Nephron (organoid): ENCODE results near the gene GLI3.

Source experiments
- H3K27ac Mint-ChIP-seq, 3 experiments: 2 replicates each; pipeline ENCODE4 v1.8.0; 2020; ENCODE audit warnings: mixed read lengths in 3 of 3, mild to moderate bottlenecking in 2 of 3, moderate library complexity in 1 of 3
- H3K27me3 Mint-ChIP-seq: 2 replicates; pipeline ENCODE4 v1.8.0; 2021; ENCODE audit warnings: low read depth, mild to moderate bottlenecking, moderate library complexity, mixed read lengths
- H3K36me3 Mint-ChIP-seq: 2 replicates; pipeline ENCODE4 v1.8.0; 2020; ENCODE audit warnings: low read depth, mixed read lengths
- H3K4me1 Mint-ChIP-seq: 2 replicates; pipeline ENCODE4 v1.8.0; 2020; ENCODE audit warnings: mixed read lengths
- H3K4me3 Mint-ChIP-seq, 3 experiments: 2 replicates each; pipeline ENCODE4 v1.8.0; 2020; ENCODE audit warnings: mild to moderate bottlenecking in 3 of 3, mixed read lengths in 3 of 3, moderate library complexity in 2 of 3
- H3K9me3 Mint-ChIP-seq: 2 replicates; pipeline ENCODE4 v1.8.0; 2020; ENCODE audit warnings: mixed read lengths
- TF ChIP-seq, protein P1 (sequence below), 3 experiments: fragments of 200-600 bp; sonication (generic); IDR thresholded peaks; one replicate each; pipeline ENCODE4 v1.5.0; 2021; ENCODE audit warnings: antibody characterized with exemption in 3 of 3; ENCODE audit not compliant: unreplicated experiment in 3 of 3

Gene GLI3

DNA sequence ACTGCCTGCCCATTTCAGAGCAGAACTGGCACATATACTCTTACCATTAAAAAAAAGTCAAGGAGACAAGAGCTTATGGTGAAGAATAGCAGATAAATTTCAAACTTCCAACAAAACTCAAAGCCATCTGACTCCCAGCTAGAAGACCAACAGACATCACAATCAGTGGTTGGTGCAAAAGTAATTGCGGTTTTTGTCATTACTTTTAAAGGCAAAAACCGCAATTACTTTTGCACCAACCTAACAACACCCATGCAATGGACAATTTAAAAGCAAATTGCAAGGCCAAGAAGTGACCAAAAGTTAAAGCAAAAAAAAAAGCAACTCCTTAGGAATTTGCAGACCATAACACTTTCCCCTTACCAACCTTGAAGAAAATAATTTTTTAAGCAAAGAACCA lies 18.8 kb downstream of the GLI3 start:
- Mint-ChIP-seq H3K9me3 (no peaks in the 10 kb centered on the region), H3K4me3 (no peak overlapping the region)

DNA sequence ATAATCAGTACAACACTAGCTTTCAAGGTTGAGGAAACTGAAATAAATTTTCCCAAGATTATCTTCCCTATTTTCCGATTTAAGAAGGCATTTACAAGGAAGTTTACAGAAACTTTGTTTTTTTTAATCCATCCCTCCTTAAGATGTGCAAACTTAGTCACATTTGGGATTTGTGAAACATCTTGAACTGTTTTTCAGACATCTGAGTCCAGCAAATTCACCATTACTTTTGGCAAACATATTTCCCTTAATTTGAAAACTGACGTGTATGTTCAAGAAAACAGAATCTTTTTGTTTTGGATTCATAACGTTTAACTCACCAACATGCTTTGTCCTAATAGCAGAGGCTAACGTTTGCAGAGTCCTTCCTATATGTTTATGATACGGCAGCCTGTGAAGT lies 19.5 kb downstream of the GLI3 start:
- Mint-ChIP-seq H3K27me3 (no peaks in the 10 kb centered on the region), H3K27ac (peak overlapping the region in 1 of 3 experiments; percentile 9), H3K4me3 (no peak overlapping the region), H3K36me3 (peaks cover 55% of the 10 kb centered on the region), H3K9me3 (no peaks in the 10 kb centered on the region), H3K4me1 (peaks cover 50% of the 10 kb centered on the region)
- TF ChIP-seq, protein P1, sequence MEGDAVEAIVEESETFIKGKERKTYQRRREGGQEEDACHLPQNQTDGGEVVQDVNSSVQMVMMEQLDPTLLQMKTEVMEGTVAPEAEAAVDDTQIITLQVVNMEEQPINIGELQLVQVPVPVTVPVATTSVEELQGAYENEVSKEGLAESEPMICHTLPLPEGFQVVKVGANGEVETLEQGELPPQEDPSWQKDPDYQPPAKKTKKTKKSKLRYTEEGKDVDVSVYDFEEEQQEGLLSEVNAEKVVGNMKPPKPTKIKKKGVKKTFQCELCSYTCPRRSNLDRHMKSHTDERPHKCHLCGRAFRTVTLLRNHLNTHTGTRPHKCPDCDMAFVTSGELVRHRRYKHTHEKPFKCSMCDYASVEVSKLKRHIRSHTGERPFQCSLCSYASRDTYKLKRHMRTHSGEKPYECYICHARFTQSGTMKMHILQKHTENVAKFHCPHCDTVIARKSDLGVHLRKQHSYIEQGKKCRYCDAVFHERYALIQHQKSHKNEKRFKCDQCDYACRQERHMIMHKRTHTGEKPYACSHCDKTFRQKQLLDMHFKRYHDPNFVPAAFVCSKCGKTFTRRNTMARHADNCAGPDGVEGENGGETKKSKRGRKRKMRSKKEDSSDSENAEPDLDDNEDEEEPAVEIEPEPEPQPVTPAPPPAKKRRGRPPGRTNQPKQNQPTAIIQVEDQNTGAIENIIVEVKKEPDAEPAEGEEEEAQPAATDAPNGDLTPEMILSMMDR (IDR thresholded peaks at IDR 0.05; ENCODE audit: unreplicated experiment in 3 of 3), result no peak

More for the DNA sequence above, 18.8 kb downstream of the GLI3 start:
- Mint-ChIP-seq H3K27me3 (no peaks in the 10 kb centered on the region), H3K27ac (peak overlapping the region in 2 of 3 experiments; percentile 20 to 40), H3K4me1 (peaks cover 57% of the 10 kb centered on the region), H3K36me3 (peaks cover 51% of the 10 kb centered on the region)
- TF ChIP-seq, protein P1 (IDR thresholded peaks at IDR 0.05; ENCODE audit: unreplicated experiment in 3 of 3), result no peak

DNA sequence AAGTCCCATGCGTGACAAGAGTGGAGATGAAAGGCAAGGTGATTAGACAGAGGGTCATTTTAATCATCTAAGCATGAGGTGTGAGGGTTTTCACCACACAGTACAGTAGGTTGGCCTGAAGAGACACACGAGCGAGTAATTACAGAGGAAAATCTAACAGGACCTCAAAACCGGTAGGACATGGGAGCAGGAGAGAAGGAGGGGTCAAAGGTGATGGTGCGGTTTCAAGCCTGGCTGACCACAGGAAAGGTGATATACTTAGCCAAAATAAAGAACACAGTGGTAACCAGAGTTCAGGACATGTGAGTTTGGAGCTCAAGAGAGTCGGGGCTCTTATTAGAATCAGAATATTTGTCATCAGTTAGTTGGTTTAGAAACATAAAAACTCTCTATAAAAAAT lies 20.0 kb downstream of the GLI3 start:
- Mint-ChIP-seq H3K4me1 (peaks cover 47% of the 10 kb centered on the region), H3K9me3 (no peaks in the 10 kb centered on the region), H3K27me3 (no peaks in the 10 kb centered on the region), H3K27ac (peak overlapping the region in 1 of 3 experiments; percentile 6), H3K4me3 (no peak overlapping the region), H3K36me3 (peaks cover 56% of the 10 kb centered on the region)
- TF ChIP-seq, protein P1 (IDR thresholded peaks at IDR 0.05; ENCODE audit: unreplicated experiment in 3 of 3), result no peak

DNA sequence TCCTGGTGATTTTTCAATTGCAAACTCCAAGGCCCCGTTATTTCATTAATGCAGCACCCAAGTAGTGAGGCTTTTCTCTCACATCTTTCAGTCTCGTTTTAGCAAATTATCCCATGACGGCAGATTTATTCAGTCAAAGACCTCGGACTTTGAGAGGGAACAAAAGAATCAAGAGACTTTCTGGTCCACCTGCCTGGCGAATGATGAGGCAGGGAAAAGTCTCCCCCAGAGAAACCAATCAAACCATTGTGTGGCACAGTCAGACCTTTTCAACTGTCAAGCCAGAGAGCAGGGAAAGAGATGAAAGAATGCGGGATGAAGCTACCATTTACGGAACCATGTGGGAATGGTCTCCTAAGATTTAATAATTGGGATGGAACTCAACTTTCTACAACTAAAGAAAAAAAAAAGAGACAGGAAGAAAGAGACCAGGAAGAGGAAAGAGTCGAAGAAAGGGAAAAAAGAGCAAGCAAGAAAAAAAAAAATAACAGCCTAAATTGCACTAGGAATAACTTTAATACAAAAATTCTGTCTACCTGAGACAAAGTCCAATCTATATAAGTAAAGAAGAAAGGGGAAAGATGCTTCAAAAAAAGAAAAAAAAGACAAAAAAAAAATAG lies 22.8 kb downstream of the GLI3 start:
- H3K27me3 Mint-ChIP-seq, result no peaks in the 10 kb centered on the region
- H3K27ac Mint-ChIP-seq, result no peak overlapping the region
- H3K36me3 Mint-ChIP-seq, result peaks cover 55% of the 10 kb centered on the region
- H3K9me3 Mint-ChIP-seq, result no peaks in the 10 kb centered on the region
- TF ChIP-seq, protein P1 (IDR thresholded peaks at IDR 0.05; ENCODE audit: unreplicated experiment in 3 of 3), result no peak
- H3K4me1 Mint-ChIP-seq, result peaks cover 38% of the 10 kb centered on the region
- no peak overlapping the region for H3K4me3 Mint-ChIP-seq

DNA sequence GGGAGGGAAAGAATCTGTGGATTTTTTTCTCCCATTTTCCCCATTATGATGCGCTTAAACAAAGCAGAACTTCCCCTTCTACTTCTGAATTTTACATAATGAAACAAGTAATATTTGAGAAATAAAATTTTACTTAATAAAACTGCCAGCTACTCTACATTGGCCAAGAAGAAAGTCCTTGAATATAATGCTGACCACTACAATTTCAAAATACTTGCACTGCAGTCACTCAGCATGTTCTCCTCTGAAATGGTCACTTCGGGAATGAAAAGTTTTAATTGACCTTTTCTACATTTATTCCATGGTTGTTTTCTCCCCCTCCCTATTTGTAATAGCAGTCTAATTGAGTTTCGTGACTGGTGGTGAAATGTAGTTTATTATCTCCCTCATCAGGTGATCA lies 23.9 kb downstream of the GLI3 start:
- Mint-ChIP-seq H3K36me3 (peaks cover 49% of the 10 kb centered on the region), H3K27ac (no peak overlapping the region), H3K9me3 (no peaks in the 10 kb centered on the region), H3K4me3 (no peak overlapping the region), H3K4me1 (peaks cover 27% of the 10 kb centered on the region), H3K27me3 (no peaks in the 10 kb centered on the region)
- TF ChIP-seq, protein P1 (IDR thresholded peaks at IDR 0.05; ENCODE audit: unreplicated experiment in 3 of 3), result no peak

DNA sequence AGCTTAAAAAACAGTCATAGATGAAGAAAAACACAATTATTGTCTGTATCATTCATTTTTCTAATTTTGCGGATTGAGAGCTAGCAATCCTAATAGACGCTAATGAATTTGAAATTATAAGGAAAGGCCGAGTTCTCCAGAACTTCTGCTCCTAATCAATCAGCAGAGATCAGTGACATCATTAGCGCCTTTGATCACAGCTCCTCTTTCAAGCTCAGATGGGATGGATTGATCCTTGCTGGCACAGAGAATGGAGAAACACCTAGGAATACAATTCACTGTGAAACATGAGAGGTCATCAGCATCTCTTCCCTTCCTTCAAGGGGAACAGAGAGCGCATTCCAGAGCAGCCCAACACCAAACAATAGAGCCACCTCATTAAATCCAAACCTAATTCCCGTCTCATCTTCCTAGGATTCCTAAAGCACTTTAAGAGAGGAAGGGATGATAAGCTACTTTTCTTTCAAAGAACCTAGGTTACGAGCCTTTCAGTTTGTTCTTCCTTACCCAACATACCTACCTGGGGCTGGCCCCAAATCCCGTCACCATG lies 24.4 kb downstream of the GLI3 start:
- H3K27ac Mint-ChIP-seq, result no peak overlapping the region
- H3K4me3 Mint-ChIP-seq, result no peak overlapping the region
- no peaks in the 10 kb centered on the region for H3K9me3 Mint-ChIP-seq
- H3K27me3 Mint-ChIP-seq, result no peaks in the 10 kb centered on the region
- peaks cover 23% of the 10 kb centered on the region for H3K4me1 Mint-ChIP-seq
- TF ChIP-seq, protein P1 (IDR thresholded peaks at IDR 0.05; ENCODE audit: unreplicated experiment in 3 of 3), result no peak
- H3K36me3 Mint-ChIP-seq, result peaks cover 45% of the 10 kb centered on the region
